Left renal pelvis (tissue), 4 donors: ENCODE measurements around the gene LAX1. TPM values are rescaled to one million over a fixed set of nuclear protein-coding genes. Genes with fewer than 3 reads are reported as not detected.
"Not testable (repeated sequence)": the region's sequence is repeated elsewhere in the genome, so short reads cannot be mapped to it uniquely, and the experiment has no call there.

Source experiments
- DNase-seq, 4 donors: peaks; one replicate each; pipeline ENCODE4 v3.0.0-alpha.2; 2013; ENCODE audit warnings: low read depth in 4 of 4, low spot score in 3 of 4
- polyA plus RNA-seq, 4 donors: library from polyadenylated mRNA; unstranded; fragments of 120-200 nt; gene quantifications; one replicate each; pipeline ENCODE4 v1.2.1, GENCODE V29; 2013; ENCODE audit not compliant: insufficient read length in 4 of 4

The LAX1 gene
- polyA plus RNA-seq, 4 donors = 0.10 to 0.32 (median 0.12) TPM

GRCh38 chr1:203768256-203768655 lies 3.3 kb downstream of the LAX1 start:
- no peak for DNase-seq

- peak; percentile 50 to 78 (median 58) for DNase-seq
Measured at GRCh38 chr1:203769505-203770343, 4.7 kb downstream of the LAX1 start.

- DNase-seq = no peak
Measured at GRCh38 chr1:203771901-203772301, 6.9 kb downstream of the LAX1 start.

GRCh38 chr1:203772836-203773235 lies 7.9 kb downstream of the LAX1 start:
- no peak for DNase-seq

GRCh38 chr1:203776636-203777035 lies 11.7 kb downstream of the LAX1 start:
- DNase-seq = no peak

- no peak for DNase-seq
Measured at GRCh38 chr1:203777596-203777995, 12.6 kb downstream of the LAX1 start.

- DNase-seq = no peak
Measured at GRCh38 chr1:203778146-203778545, 13.2 kb downstream of the LAX1 start.

- DNase-seq = no peak
Measured at GRCh38 chr1:203778789-203779188, 13.8 kb downstream of the LAX1 start.

- no peak for DNase-seq
Measured at GRCh38 chr1:203781962-203782361, 17.0 kb downstream of the LAX1 start.

- DNase-seq = no peak
Measured at GRCh38 chr1:203789966-203790365, 25.0 kb downstream of the LAX1 start.

GRCh38 chr1:203791498-203791897 lies 26.5 kb downstream of the LAX1 start:
- DNase-seq = no peak

- DNase-seq = no peak
Measured at GRCh38 chr1:203792486-203792885, 27.5 kb downstream of the LAX1 start.

GRCh38 chr1:203793561-203793960 lies 28.6 kb downstream of the LAX1 start:
- not testable (repeated sequence) for DNase-seq

- DNase-seq = no peak
Measured at GRCh38 chr1:203794764-203795440, 29.9 kb downstream of the LAX1 start.

GRCh38 chr1:203795441-203796235 lies 30.7 kb downstream of the LAX1 start, which contains the start of the genes ZBED6 and ZC3H11A:
Gene ZBED6 (plus strand): TSS chr1:203795623. CDS start chr1:203797523, 1,900 bp downstream.
Gene ZC3H11A (plus strand): TSS chr1:203795623. CDS start chr1:203817071, 21,448 bp downstream.
- DNase-seq = peak; percentile 91 to 97 (median 96)

GRCh38 chr1:203796236-203796605 lies 31.2 kb downstream of the LAX1 start:
- peak in 1 of 4 donors; percentile 36 for DNase-seq

- no peak for DNase-seq
Measured at GRCh38 chr1:203797216-203797615, 32.2 kb downstream of the LAX1 start.

- DNase-seq = no peak
Measured at GRCh38 chr1:203797948-203798655, 33.1 kb downstream of the LAX1 start.

- no peak for DNase-seq
Measured at GRCh38 chr1:203799157-203799556, 34.2 kb downstream of the LAX1 start.

- no peak for DNase-seq
Measured at GRCh38 chr1:203799971-203800370, 35.0 kb downstream of the LAX1 start.
